22Rv1 (cell line): ENCODE data around the gene GSTA2.
A peak's percentile ranks its signal among the peaks of the same experiment; 100 is the strongest.
"Not testable (repeated sequence)": the region's sequence is repeated elsewhere in the genome, so short reads cannot be mapped to it uniquely, and the experiment has no call there.

Experiments
- H3K27ac ChIP-seq: fragments of 450-650 bp; 2 replicates; pipeline ENCODE4 v1.5.1; 2017
- ZFX ChIP-seq: fragments of 450-650 bp; IDR thresholded peaks from 2 replicates; pipeline ENCODE4 v1.6.1; 2017; ENCODE audit warnings: antibody characterized with exemption, borderline replicate concordance
- TF ChIP-seq, protein P1 (sequence below): fragments of 450-650 bp; IDR thresholded peaks from 2 replicates; pipeline ENCODE4 v1.5.1; 2017; ENCODE audit warnings: mild to moderate bottlenecking

Gene GSTA2

DNA sequence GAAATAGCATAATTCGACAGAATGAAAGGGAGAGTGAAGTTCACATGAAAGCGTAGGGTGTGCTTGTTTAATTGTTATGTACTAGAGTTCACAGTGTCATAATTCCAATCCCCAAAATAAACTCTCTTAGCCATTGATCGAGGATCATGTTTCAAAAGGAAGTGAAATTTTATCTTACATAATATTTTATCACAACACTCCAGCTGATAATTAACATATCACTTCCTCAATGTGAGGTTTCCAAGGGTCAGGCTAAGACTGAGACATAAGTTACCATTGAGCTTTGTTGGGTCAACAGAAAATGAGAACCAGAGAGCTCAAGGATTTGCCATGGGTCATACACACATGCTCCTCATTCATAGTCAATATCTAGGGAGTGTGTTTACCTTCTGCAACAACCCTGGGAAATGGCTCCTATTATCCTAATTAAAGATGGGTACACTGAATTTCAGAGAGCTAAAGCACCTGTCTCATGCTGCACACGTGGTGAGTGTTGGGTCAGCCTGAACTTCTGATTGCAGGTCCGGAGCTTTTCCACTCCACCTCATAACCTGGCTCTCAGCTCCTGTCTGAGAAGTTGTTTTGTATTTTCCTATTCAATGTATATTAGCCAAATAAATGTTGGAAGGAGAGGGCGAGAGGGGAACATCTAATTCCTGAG, 3.0 kb downstream of the GSTA2 start:
- H3K27ac ChIP-seq, result no peak overlapping the region
- TF ChIP-seq ZFX, result no peak
- TF ChIP-seq, protein P1, sequence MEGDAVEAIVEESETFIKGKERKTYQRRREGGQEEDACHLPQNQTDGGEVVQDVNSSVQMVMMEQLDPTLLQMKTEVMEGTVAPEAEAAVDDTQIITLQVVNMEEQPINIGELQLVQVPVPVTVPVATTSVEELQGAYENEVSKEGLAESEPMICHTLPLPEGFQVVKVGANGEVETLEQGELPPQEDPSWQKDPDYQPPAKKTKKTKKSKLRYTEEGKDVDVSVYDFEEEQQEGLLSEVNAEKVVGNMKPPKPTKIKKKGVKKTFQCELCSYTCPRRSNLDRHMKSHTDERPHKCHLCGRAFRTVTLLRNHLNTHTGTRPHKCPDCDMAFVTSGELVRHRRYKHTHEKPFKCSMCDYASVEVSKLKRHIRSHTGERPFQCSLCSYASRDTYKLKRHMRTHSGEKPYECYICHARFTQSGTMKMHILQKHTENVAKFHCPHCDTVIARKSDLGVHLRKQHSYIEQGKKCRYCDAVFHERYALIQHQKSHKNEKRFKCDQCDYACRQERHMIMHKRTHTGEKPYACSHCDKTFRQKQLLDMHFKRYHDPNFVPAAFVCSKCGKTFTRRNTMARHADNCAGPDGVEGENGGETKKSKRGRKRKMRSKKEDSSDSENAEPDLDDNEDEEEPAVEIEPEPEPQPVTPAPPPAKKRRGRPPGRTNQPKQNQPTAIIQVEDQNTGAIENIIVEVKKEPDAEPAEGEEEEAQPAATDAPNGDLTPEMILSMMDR, result no peak

DNA sequence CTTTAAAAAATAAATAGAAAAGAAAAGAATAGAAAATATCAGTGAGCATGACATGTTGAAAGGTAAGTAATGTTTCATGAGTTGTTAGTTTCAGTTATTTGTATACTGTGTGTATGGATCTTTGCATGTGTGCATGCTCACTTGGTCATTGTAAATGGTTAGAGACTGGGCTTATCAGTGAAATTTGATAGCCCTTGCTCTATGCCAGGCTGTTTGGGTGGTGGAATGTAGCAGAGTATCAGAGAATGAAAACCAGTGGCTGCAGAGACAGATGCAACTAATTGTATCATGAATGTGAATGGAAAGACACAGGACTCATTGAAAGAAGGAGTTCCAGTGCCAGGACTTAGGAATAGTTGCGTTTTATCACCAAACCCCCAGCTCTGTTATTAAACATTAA, 4.2 kb downstream of the GSTA2 start:
- TF ChIP-seq, protein P1, result no peak
- TF ChIP-seq ZFX, result no peak
- no peak overlapping the region for H3K27ac ChIP-seq

DNA sequence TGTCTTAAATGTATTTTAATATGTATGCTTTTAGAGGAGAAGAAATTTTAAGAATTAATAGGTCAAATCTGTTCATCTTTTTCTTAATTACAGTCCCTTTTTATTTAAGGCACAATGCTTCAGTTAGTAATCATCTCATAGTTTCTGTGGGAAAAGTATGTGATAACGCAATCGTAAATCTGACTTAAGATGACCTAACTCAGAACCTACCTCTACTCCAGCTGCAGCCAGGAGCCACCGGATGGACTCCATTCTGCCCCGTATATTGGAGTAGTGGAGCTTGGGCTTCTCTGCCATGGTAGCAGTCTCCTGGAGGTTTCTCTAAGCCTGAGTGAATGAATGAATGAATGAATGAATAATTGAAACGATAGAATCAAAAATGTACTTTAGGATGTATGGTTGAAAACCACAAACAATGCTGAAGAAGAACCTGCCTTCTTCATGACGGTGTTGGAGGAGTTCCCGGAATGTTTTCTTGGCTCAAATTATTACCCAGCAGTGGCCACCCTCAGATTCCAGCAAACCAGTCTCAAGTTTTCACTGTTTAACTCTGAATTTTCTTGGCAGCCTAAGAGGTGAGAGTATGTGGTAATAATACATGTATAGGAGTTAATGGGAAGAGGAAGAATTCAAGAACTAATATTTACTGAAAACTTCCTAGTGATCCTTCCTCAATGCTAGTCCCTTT, 5.5 kb downstream of the GSTA2 start:
- not testable (repeated sequence) for H3K27ac ChIP-seq

- TF ChIP-seq ZFX, result no peak
- TF ChIP-seq, protein P1, result no peak
- H3K27ac ChIP-seq, result no peak overlapping the region
Observed at GRCh38 chr6:52754443-52754842, 8.8 kb downstream of the GSTA2 start.

DNA sequence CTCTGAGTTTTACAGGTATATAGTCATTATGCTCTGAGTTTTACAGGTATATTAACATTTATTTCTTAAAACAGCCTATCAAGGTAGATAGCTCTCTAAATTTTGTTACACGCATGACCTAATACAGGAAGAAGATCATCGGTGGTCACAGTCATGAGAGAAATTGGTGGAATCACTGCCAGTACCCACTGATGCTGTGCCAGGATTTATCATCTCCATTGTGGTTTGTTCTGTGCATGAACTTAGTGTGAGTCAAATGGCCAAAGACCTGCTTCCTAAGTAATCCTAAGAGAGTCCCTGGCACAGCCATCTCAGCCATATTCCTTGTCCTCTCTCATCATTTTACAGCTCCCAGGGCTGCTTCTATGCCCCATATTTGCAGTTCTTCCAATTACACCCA, 10.1 kb downstream of the GSTA2 start:
- not testable (repeated sequence) for H3K27ac ChIP-seq

DNA sequence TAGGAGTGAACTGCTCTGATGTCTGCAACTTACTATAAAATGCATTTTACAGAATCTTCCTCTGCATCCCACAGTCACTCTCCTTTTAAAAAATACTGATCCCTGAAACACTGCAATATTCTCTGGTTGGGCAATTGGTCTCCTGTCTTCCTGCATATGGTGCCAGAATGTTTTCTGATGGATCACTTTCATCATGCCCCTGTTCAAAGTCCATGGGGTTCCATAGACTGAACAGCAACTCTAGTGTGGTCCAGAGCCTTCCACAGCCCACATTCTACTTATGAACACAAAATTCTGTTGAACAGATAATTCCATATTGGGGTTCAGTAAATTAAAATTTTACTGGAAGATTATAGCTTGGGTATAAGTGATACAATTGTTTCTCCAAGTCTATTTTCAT, 11.0 kb downstream of the GSTA2 start:
- TF ChIP-seq ZFX, result no peak
- TF ChIP-seq, protein P1, result no peak
- no peak overlapping the region for H3K27ac ChIP-seq

DNA sequence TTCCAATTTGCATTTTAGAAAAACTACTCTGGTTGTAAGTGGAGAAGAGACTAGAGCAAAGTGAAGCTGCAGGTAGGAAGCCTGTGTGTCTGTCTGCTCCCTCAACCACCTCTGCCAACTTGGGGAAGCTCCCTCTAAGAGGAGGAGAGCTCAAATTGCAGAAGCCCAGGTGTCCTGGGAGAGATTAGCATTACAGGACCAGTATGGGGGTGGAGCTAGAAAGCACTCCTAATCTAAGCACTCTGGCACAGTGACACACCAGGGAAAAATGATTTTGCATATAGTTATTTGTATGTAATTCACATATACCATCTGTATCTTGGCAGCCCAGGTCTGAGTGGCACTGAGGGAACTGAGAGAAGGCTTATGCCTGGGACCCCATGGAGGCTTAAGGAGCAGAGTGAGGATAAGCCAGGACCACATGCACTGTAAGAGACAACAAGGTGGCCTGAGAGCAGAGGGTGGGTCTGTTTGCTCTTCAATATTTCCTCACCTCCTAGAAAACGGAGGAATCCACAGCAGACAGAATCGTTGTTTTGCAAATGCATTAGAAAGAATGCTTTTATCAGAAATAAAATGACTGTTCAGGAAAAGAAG, 13.6 kb downstream of the GSTA2 start:
- TF ChIP-seq ZFX, result no peak
- TF ChIP-seq, protein P1, result no peak
- H3K27ac ChIP-seq, result no peak overlapping the region

DNA sequence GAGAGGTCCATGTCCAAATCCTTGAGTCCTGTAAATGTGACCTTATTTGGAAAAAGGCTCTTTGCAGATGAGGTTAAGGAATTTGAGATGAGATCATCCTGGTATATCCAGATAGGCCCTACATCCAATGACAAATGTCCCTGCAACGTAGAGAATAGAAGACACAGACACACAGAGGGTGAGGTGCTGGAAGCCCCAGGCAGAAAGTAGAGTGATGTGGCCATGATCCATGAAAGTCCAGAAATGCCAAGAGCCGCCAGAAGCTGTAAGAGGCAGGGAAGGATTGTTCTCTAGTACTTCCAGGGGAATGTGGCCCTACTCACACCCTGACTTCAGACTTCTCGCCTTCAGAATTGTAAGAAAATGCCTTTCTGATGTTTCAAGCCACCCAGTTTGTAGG, 16.0 kb downstream of the GSTA2 start:
- not testable (repeated sequence) for H3K27ac ChIP-seq

- TF ChIP-seq ZFX, result no peak
- TF ChIP-seq, protein P1, result no peak
- 0 out of 2 replicates have a peak overlapping the region, but pooled peaks have one; percentile 0 for H3K27ac ChIP-seq
Observed at GRCh38 chr6:52746213-52746612, 17.1 kb downstream of the GSTA2 start.
